HG02759 (cell line): ENCODE data around the gene CDC123.
"Not testable (repeated sequence)": the region's sequence is repeated elsewhere in the genome, so short reads cannot be mapped to it uniquely, and the experiment has no call there.

Experiments
- ATAC-seq: cut with Tn5 transposase; IDR thresholded peaks from one replicate; pipeline ENCODE4 v1.9.1; 2021; ENCODE audit warnings: mild to moderate bottlenecking, moderate library complexity; ENCODE audit not compliant: unreplicated experiment

Gene CDC123

GRCh38 chr10:12287772-12288171 is 91.8 kb downstream of the CDC123 start:
- ATAC-seq: no peak

GRCh38 chr10:12297784-12298183 is 101.8 kb downstream of the CDC123 start:
- not testable (repeated sequence) for ATAC-seq

- ATAC-seq: no peak
These were observed 103.4 kb downstream of the CDC123 start for GRCh38 chr10:12299222-12299965.
